HG03342 (cell line): ENCODE results near the gene DAD1.

Source experiments
- ATAC-seq: cut with Tn5 transposase; IDR thresholded peaks from one replicate; pipeline ENCODE4 v1.9.1; 2021; ENCODE audit warnings: mild to moderate bottlenecking, moderate library complexity; ENCODE audit not compliant: unreplicated experiment

DAD1 gene

DNA sequence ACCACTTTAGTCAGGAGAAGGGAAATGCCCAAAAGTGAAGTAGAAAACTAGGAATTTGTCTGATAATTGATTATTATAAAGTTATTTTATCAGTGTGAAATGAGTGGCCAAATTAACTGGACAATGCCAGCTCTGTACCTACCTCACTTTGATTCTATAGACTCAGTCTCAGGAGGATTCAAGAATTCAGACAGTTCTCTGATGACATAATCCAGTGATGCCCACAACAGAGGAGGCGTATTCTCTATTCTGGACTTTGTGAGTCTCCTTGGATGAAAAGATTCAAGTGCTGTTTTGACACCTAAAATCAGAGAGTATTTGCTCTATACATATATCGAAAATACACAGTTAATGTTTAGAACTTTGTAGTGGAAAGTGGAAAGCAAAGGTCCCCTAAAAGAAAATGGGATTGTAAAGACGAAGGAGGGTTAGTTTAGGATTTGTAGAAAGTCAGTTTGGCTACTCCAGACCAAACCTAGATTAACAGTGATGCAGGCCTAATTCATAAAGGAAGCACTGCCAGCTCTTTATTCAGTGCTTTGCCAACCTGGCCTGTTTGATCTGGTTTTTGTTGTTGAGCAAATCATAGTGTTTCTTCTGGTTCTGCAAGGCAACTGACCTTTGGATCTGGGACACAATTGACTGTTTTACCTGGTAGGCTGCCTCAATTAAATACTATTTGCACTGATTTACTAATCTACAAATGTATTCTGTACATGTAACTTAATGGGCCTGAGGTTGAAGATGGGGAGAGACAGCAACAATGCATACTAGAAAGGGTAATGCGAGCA, 67.4 kb downstream of the DAD1 start:
- no peak for ATAC-seq

DNA sequence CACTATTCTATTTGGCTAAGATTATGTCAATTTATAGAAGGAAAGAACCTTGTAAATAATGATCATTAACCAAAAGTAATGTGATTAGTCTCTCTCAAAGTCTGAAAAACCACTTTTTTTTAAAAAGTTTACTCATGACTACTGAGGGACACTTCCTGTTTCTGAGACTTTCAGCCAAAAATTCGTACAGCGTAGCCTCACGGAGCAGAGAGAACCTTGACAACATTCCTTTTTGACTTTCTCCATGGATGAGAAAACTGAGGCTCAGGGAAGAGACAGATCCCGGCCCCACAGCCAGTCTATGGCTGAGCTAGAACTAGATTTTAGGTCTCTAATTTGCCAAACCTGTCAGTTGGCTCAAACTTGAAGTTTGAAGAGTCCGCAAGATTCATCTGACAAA, 68.2 kb downstream of the DAD1 start:
- no peak for ATAC-seq

DNA sequence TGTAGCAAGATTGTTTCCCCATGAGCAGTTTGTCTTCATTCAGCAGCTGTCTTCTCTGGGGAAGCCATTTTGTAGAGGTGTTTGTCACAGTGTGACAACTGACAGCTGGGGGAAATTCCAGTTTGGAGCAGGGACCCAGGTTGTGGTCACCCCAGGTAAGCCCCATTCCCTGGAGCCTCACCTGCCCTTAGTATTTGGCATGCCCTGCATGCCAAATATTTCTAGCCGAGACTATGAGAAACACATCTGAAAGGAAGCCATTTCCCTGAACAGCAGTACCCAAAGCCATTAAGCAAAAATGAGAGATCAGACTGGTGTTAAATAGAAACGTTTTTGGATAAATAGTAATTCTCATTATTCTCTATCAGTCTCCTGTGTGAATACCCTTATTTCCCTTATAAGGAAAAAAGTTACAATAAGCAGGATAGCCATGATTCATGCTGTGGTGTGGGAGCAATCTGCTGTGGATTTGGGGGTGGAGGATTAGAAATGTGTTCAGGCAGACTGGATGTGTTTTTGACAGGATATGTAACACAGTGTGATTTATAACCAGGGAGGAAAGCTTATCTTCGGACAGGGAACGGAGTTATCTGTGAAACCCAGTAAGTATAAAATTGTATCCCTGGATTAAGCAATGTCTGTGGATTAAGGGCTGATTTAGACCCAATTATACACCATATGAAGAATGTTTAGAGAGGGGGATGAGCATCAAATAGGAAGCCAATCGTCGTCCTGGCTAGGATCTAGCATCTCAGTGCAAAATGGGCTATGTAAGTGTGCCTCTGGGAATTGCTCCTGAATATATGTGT, 68.9 kb downstream of the DAD1 start:
- ATAC-seq = no peak

DNA sequence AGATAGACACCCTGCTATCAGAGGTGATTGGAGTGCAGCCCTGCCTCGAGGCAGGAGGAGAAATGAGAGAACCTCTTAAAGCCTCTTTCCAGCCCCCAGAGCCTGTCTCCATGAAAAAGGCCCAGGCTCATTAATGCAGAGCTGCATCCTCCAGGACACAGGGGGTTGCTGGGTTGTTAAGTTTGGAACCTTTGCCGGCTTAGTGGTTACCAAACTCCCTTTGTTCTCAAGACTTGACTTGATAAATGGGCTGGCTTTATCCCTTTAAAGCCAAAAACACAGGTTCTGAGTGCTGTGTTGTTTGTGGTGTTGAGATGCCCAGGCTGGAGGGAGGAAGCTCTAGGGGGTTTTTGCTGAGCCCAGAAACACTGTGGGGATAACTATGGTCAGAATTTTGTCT, 71.0 kb downstream of the DAD1 start:
- ATAC-seq = no peak

DNA sequence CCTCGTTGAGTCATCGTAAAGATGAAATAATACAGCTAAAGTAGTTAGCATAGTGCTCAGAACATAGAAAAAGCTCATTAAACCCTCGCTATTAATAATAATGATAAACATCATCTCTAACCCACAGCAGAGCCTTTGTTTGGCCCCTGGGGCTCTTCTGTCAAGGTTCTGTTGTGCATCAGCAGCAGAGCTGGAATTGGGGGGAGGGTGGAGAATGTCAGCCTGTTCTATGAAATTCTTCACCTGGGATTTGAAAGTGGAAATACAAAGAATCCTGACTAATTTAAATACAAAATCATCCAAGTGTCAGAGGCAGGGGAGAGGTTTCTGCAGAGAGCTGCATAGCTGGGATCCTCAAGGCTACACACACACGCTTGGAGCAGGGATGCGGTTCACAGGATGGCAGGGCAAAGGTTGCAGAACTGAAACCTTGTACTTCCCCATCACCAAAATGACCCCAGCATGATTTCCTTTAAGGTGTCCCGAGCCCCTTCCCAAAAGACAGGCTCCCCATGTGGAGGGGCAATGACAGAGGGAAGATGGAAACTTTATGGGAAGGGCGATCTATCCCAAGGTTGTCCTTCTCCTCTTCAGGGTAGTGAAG, 71.8 kb downstream of the DAD1 start:
- no peak for ATAC-seq

- no peak for ATAC-seq
Measured at GRCh38 chr14:22515929-22516328, 73.1 kb downstream of the DAD1 start.
